Measurements from ENCODE around the gene WNT2B.

- TF ChIP-seq EZH2 (IDR thresholded peaks at IDR 0.05; ENCODE audit: borderline replicate concordance, low read depth, low read length, severe bottlenecking) (no peak), CTCF (IDR thresholded peaks at IDR 0.05; ENCODE audit: extremely low read depth in 1 of 2, insufficient read depth in 1 of 2, low read depth in 1 of 2, low read length in 2 of 2) (no peak), POLR2A (IDR thresholded peaks at IDR 0.05; ENCODE audit: low read depth, low read length) (no peak), GATA2 (IDR thresholded peaks at IDR 0.05; ENCODE audit: insufficient read depth, insufficient read length, low read depth, low read length) (no peak), POLR2AphosphoS5 (IDR thresholded peaks at IDR 0.05; ENCODE audit: insufficient read depth, low read depth, low read length) (no peak)
Observed at GRCh38 chr1:112492076-112492475, 16.7 kb upstream of the WNT2B start.
